H9 (cell line): ENCODE data around the gene ZNF319. TPM values are rescaled to one million over a fixed set of nuclear protein-coding genes. Genes with fewer than 3 reads are reported as not detected.

Source experiments
- DNase-seq: peaks from one replicate; pipeline ENCODE4 v3.0.0-alpha.2; 2017
- H2AFZ ChIP-seq: one replicate; pipeline ENCODE4 v1.6.1; 2013; ENCODE audit warnings: mild to moderate bottlenecking, low read length, control low read depth, moderate library complexity
- H2AK5ac ChIP-seq: 2 replicates; pipeline ENCODE4 v1.6.1; 2013; ENCODE audit warnings: low read length, control low read depth, mixed read lengths; ENCODE audit not compliant: insufficient read length
- H2BK120ac ChIP-seq: one replicate; pipeline ENCODE4 v1.6.1; 2013; ENCODE audit warnings: low read depth, mild to moderate bottlenecking, low read length, control low read depth, inconsistent platforms; ENCODE audit not compliant: poor library complexity, severe bottlenecking
- H2BK12ac ChIP-seq: 2 replicates; pipeline ENCODE4 v1.6.1; 2013; ENCODE audit warnings: low read length, control low read depth, mixed read lengths, low read depth; ENCODE audit not compliant: insufficient read length
- H2BK15ac ChIP-seq: 2 replicates; pipeline ENCODE4 v1.6.1; 2013; ENCODE audit warnings: low read depth, low read length, control low read depth
- H2BK20ac ChIP-seq: one replicate; pipeline ENCODE4 v1.6.1; 2013; ENCODE audit warnings: low read depth, mild to moderate bottlenecking, low read length, control low read depth, inconsistent platforms; ENCODE audit not compliant: poor library complexity, severe bottlenecking
- H2BK5ac ChIP-seq: 2 replicates; pipeline ENCODE4 v1.6.1; 2013; ENCODE audit warnings: low read length, control low read depth, mixed read lengths; ENCODE audit not compliant: insufficient read length
- H3K14ac ChIP-seq: 2 replicates; pipeline ENCODE4 v1.6.1; 2013; ENCODE audit warnings: low read length, control low read depth; ENCODE audit not compliant: insufficient read depth
- H3K18ac ChIP-seq: 2 replicates; pipeline ENCODE4 v1.6.1; 2013; ENCODE audit warnings: low read depth, mild to moderate bottlenecking, mixed read lengths, low read length, control low read depth; ENCODE audit not compliant: insufficient read length
- H3K23ac ChIP-seq: 2 replicates; pipeline ENCODE4 v1.6.1; 2013; ENCODE audit warnings: low read length, control low read depth, mixed read lengths, low read depth; ENCODE audit not compliant: insufficient read length
- H3K23me2 ChIP-seq: 2 replicates; pipeline ENCODE4 v1.6.1; 2013; ENCODE audit warnings: low read depth, mild to moderate bottlenecking, mixed read lengths, low read length, control low read depth; ENCODE audit not compliant: insufficient read length, poor library complexity, severe bottlenecking
- H3K27ac ChIP-seq: 2 replicates; pipeline ENCODE4 v1.5.1; 2013; ENCODE audit warnings: low read length, control low read depth, mixed read lengths, low read depth; ENCODE audit not compliant: insufficient read length
- H3K27me3 ChIP-seq: 2 replicates; pipeline ENCODE4 v1.6.1; 2013; ENCODE audit warnings: low read length, control low read depth, inconsistent platforms; ENCODE audit not compliant: insufficient read depth
- H3K4ac ChIP-seq: 2 replicates; pipeline ENCODE4 v1.6.1; 2013; ENCODE audit warnings: low read depth, mild to moderate bottlenecking, control low read depth, inconsistent platforms, low read length, moderate library complexity
- H3K4me1 ChIP-seq: 2 replicates; pipeline ENCODE4 v1.6.1; 2013; ENCODE audit warnings: low read length, control low read depth, inconsistent platforms; ENCODE audit not compliant: insufficient read depth
- H3K4me2 ChIP-seq: 2 replicates; pipeline ENCODE4 v1.6.1; 2013; ENCODE audit warnings: low read length, control low read depth, mixed read lengths; ENCODE audit not compliant: insufficient read length, insufficient read depth
- H3K56ac ChIP-seq: 2 replicates; pipeline ENCODE4 v1.6.1; 2013; ENCODE audit warnings: low read depth, mild to moderate bottlenecking, mixed read lengths, low read length, control low read depth; ENCODE audit not compliant: insufficient read length
- H3K79me1 ChIP-seq: 2 replicates; pipeline ENCODE4 v1.6.1; 2013; ENCODE audit warnings: low read depth, mild to moderate bottlenecking, moderate library complexity, low read length, control low read depth, inconsistent platforms; ENCODE audit not compliant: insufficient read depth, poor library complexity, severe bottlenecking
- H3K79me2 ChIP-seq: 2 replicates; pipeline ENCODE4 v1.6.1; 2013; ENCODE audit warnings: low read length, control low read depth, inconsistent platforms; ENCODE audit not compliant: insufficient read depth
- H3K9ac ChIP-seq: 2 replicates; pipeline ENCODE4 v1.6.1; 2013; ENCODE audit warnings: low read length, control low read depth, mixed read lengths; ENCODE audit not compliant: insufficient read length; ENCODE audit errors: extremely low read depth
- H3K9me3 ChIP-seq: one replicate; pipeline ENCODE4 v1.6.1; 2013; ENCODE audit warnings: low read depth, low read length, inconsistent platforms; ENCODE audit not compliant: control insufficient read depth
- H3T11ph ChIP-seq: one replicate; pipeline ENCODE4 v1.6.1; 2013; ENCODE audit warnings: mild to moderate bottlenecking, low read length, control low read depth, inconsistent platforms
- H4K20me1 ChIP-seq: one replicate; pipeline ENCODE4 v1.6.1; 2013; ENCODE audit not compliant: control insufficient read depth, insufficient read length, insufficient read depth
- H4K5ac ChIP-seq: 2 replicates; pipeline ENCODE4 v1.6.1; 2013; ENCODE audit warnings: low read depth, mild to moderate bottlenecking, mixed read lengths, low read length, control low read depth; ENCODE audit not compliant: insufficient read length
- H4K8ac ChIP-seq: replicated peaks from 2 replicates; pipeline ENCODE4 v1.6.1; 2013; ENCODE audit warnings: low read length, control low read depth, mixed read lengths, low read depth; ENCODE audit not compliant: insufficient read length
- H4K91ac ChIP-seq: 2 replicates; pipeline ENCODE4 v1.6.1; 2013; ENCODE audit warnings: low read depth, mild to moderate bottlenecking, moderate library complexity, mixed read lengths, low read length, control low read depth; ENCODE audit not compliant: insufficient read length
- H3K27ac Mint-ChIP-seq, 3 experiments: 2 replicates in 2 of 3; 3 replicates in 1 of 3; pipeline ENCODE4 v1.8.0; 2020 to 2021; ENCODE audit warnings: mixed read lengths in 3 of 3, mild to moderate bottlenecking in 1 of 3, moderate library complexity in 1 of 3
- H3K27me3 Mint-ChIP-seq: 2 replicates; pipeline ENCODE4 v1.8.0; 2021; ENCODE audit warnings: low read depth, mild to moderate bottlenecking, moderate library complexity, mixed read lengths
- H3K36me3 Mint-ChIP-seq, 3 experiments: 2 replicates in 2 of 3; 3 replicates in 1 of 3; pipeline ENCODE4 v1.8.0; 2020 to 2021; ENCODE audit warnings: low read depth in 3 of 3, mixed read lengths in 3 of 3; ENCODE audit not compliant: insufficient read depth in 1 of 3
- H3K4me1 Mint-ChIP-seq, 2 experiments: 2 replicates each; pipeline ENCODE4 v1.8.0; 2020; ENCODE audit warnings: mixed read lengths in 2 of 2
- H3K4me3 Mint-ChIP-seq, 2 experiments: 2 replicates in 1 of 2; 3 replicates in 1 of 2; pipeline ENCODE4 v1.8.0; 2020 to 2021; ENCODE audit warnings: mild to moderate bottlenecking in 2 of 2, mixed read lengths in 2 of 2, moderate library complexity in 1 of 2
- H3K9me3 Mint-ChIP-seq, 2 experiments: 2 replicates in 1 of 2; 3 replicates in 1 of 2; pipeline ENCODE4 v1.8.0; 2020; ENCODE audit warnings: mild to moderate bottlenecking in 2 of 2, mixed read lengths in 2 of 2, moderate library complexity in 1 of 2
- WGBS: extraction: QIAGEN DNeasy Blood & Tissue Kit; methylation state at CpG from one replicate; pipeline ENCODE4 v1.1.7; 2013; ENCODE audit warnings: missing lambda C conversion rate, low lambda C conversion rate, mixed read lengths; ENCODE audit not compliant: insufficient read length; ENCODE audit errors: extremely low coverage; 5-methylcytosine and 5-hydroxymethylcytosine counted together
- total RNA-seq: library from RNA; stranded (reverse); gene quantifications from 2 replicates; pipeline ENCODE4 v1.2.1, GENCODE V29; 2021
- TF ChIP-seq, protein P1 (sequence below): fragments of 200-600 bp; sonication (generic); conservative IDR thresholded peaks from 3 replicates; pipeline ENCODE4 v1.8.0; 2021; ENCODE audit warnings: antibody characterized with exemption, mild to moderate bottlenecking

The ZNF319 gene
- total RNA-seq, 1 experiment from 2014 or later, result 5.6 TPM

DNA sequence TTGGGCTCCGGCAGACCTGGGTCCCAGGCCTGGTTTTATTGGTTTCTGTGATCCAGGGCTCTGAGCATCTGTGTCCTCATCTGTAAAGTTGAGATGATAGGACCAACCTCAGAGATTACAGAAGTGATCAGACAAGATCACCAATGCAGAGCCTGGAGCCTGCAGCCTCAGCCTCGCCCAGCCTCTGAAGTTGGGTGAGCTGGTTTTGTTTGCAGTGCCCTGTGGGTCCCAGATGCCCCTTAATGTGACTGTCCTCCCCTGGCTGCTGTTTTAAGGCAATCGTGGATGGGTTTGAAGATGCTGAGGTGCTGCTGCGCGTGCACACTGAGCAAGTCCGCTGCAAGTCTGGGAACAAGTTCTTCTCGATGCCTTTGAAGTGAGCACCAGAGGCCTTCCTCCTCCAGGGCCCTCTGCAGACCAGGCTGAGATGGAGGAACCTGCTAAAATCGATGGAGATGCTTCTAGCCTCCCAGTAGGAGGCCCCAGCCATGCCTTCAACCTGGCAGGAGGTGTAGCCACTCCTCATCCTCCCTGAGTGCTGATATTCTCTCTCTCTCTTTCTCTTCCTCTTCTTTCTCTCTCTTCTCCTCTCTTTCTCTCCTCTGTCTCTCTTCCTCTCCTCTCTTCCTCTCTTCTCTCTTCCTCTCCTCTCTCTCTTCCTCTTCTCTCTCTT lies 19.5 kb upstream of the ZNF319 start:
- no CpG with 5 or more reads among the region's 8 CpGs for WGBS
- H3K9ac ChIP-seq, result no peak overlapping the region
- no peak overlapping the region for H2BK15ac ChIP-seq
- no peak overlapping the region for H3K23ac ChIP-seq
- no peak overlapping the region for H3K14ac ChIP-seq
- H3K27ac ChIP-seq, result no peak overlapping the region
- Mint-ChIP-seq H3K27ac (no peak overlapping the region; a peak in 1 of 7 replicates), H3K9me3 (no peaks in the 10 kb centered on the region), H3K4me3 (no peak overlapping the region), H3K4me1 (peaks cover 23 to 34% of the 10 kb centered on the region in 2 experiments), H3K27me3 (peaks cover 12% of the 10 kb centered on the region), H3K36me3 (peaks cover 0 to 2% (median 0%) of the 10 kb centered on the region in 3 experiments; a peak in 2 of 7 replicates)
- H3K9me3 ChIP-seq, result no peaks in the 10 kb centered on the region
- H3K23me2 ChIP-seq, result peaks cover 2% of the 10 kb centered on the region
- no peak overlapping the region for H3K4me2 ChIP-seq
- H3K79me1 ChIP-seq, result no peaks in the 10 kb centered on the region
- H3K56ac ChIP-seq, result no peak overlapping the region
- no peak overlapping the region for H2BK12ac ChIP-seq
- no peak overlapping the region for H2AK5ac ChIP-seq
- H3T11ph ChIP-seq, result no peak overlapping the region
- peaks cover 6% of the 10 kb centered on the region; the same call in 1 of the 2 replicates for H3K4me1 ChIP-seq
- DNase-seq, result no peak
- H2BK20ac ChIP-seq, result no peak overlapping the region
- TF ChIP-seq, protein P1, sequence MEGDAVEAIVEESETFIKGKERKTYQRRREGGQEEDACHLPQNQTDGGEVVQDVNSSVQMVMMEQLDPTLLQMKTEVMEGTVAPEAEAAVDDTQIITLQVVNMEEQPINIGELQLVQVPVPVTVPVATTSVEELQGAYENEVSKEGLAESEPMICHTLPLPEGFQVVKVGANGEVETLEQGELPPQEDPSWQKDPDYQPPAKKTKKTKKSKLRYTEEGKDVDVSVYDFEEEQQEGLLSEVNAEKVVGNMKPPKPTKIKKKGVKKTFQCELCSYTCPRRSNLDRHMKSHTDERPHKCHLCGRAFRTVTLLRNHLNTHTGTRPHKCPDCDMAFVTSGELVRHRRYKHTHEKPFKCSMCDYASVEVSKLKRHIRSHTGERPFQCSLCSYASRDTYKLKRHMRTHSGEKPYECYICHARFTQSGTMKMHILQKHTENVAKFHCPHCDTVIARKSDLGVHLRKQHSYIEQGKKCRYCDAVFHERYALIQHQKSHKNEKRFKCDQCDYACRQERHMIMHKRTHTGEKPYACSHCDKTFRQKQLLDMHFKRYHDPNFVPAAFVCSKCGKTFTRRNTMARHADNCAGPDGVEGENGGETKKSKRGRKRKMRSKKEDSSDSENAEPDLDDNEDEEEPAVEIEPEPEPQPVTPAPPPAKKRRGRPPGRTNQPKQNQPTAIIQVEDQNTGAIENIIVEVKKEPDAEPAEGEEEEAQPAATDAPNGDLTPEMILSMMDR, result no peak
- H4K20me1 ChIP-seq, result no peaks in the 10 kb centered on the region
- no peak overlapping the region for H3K4ac ChIP-seq
- no peaks in the 10 kb centered on the region for H3K79me2 ChIP-seq
- no peak overlapping the region for H4K91ac ChIP-seq
- no peak overlapping the region for H2BK5ac ChIP-seq
- H4K5ac ChIP-seq, result no peak overlapping the region
- H2AFZ ChIP-seq, result no peak overlapping the region
- H4K8ac ChIP-seq, result no peak overlapping the region
- H3K27me3 ChIP-seq, result no peaks in the 10 kb centered on the region
- no peak overlapping the region for H3K18ac ChIP-seq
- no peak overlapping the region for H2BK120ac ChIP-seq
